ENCODE data around the gene L3MBTL4.

DNA sequence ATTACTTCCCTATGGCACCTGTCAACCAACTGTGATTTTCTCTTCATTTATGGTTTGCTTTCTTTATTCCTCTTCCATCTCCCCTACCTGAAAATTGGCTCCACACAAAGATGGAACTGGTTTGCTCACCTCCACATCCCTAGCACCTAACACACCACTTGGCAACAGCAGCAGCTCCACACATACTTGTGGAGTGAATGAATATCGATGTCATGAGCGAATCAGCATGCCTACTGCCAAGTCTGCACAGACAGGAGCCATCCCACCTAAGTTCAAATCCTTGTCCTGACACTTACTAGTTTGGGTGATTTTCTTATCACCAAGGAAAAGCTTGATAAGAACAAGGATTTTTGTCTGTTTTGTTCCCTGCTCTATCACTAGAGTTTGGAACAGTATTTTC lies 328.0 kb downstream of the L3MBTL4 start:
- TF ChIP-seq EZH2phosphoT487 (IDR thresholded peaks at IDR 0.05; ENCODE audit: low read depth, severe bottlenecking, unreplicated experiment): no peak
- no peak for TF ChIP-seq CTCF (IDR thresholded peaks at IDR 0.05; ENCODE audit: poor library complexity)

All from hepatocyte (in vitro differentiated cells).